ENCODE results near the gene DUOXA1.

Gene DUOXA1

DNA sequence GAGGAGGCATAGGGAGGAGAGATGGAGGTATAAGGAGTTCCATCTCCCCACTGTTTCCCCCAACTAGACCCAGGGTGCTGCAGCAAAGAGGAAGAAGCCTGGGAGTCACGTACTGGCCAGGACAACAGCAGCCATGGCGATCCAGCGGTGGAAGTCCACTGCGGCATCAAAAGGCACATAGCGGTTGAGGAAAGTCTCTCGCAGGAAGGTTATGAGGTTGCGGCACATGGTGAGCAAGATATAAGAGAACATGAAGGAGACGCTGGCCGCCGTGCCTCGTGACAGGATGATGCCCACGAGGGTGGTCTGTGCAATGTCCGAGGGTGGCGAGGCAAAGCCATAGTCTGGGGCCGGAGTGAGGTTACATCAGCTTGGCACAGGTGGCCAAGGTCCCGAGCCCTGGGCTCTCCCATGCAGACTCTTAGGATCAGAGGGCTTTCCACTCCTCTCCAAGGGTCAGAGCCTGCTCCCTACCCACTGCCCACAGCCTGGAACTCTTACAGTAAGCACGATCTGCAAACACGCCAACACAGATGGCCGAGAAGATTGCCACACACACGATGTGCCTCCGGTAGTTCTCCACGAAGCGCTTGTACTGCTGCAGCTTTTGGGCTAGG lies 30.0 kb downstream of the DUOXA1 start:
- DNase-seq (ENCODE audit: low read depth): no peak
- no peak overlapping the region for H3K4me3 ChIP-seq (ENCODE audit: low read depth, low read length)
- TF ChIP-seq, protein P1, sequence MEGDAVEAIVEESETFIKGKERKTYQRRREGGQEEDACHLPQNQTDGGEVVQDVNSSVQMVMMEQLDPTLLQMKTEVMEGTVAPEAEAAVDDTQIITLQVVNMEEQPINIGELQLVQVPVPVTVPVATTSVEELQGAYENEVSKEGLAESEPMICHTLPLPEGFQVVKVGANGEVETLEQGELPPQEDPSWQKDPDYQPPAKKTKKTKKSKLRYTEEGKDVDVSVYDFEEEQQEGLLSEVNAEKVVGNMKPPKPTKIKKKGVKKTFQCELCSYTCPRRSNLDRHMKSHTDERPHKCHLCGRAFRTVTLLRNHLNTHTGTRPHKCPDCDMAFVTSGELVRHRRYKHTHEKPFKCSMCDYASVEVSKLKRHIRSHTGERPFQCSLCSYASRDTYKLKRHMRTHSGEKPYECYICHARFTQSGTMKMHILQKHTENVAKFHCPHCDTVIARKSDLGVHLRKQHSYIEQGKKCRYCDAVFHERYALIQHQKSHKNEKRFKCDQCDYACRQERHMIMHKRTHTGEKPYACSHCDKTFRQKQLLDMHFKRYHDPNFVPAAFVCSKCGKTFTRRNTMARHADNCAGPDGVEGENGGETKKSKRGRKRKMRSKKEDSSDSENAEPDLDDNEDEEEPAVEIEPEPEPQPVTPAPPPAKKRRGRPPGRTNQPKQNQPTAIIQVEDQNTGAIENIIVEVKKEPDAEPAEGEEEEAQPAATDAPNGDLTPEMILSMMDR (IDR thresholded peaks at IDR 0.05; ENCODE audit: insufficient read depth, low read depth, low read length, missing control alignments): no peak

GRCh38 chr15:45097466-45097865 lies 32.2 kb downstream of the DUOXA1 start:
- TF ChIP-seq, protein P1 (IDR thresholded peaks at IDR 0.05; ENCODE audit: insufficient read depth, low read depth, low read length, missing control alignments): no peak
- DNase-seq (ENCODE audit: low read depth): no peak
- no peak overlapping the region for H3K4me3 ChIP-seq (ENCODE audit: low read depth, low read length)

DNA sequence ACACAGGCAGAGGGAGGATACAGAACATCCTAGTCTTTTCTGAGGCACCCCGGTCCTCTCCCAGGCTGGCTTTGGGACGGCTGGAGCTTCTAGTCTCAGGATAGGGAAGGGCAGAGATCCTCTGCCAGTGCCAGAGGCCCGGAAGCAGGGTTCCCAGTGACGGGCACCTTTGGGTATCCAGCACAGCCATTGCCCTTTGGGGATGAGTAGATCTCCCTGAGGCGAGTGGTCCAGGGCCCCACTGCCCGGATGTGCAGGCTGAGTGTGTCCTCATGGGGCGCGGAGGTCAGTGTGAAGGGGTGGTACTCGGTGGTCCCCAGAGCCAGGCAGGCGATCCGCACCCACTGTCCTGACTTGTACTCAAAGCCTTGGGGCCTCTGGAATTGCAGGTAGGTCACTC lies 34.0 kb downstream of the DUOXA1 start:
- TF ChIP-seq, protein P1 (IDR thresholded peaks at IDR 0.05; ENCODE audit: insufficient read depth, low read depth, low read length, missing control alignments): no peak
- no peak for DNase-seq (ENCODE audit: low read depth)
- no peak overlapping the region for H3K4me3 ChIP-seq (ENCODE audit: low read depth, low read length)

GRCh38 chr15:45094358-45094730 lies 35.3 kb downstream of the DUOXA1 start:
- TF ChIP-seq, protein P1 (IDR thresholded peaks at IDR 0.05; ENCODE audit: insufficient read depth, low read depth, low read length, missing control alignments): no peak
- DNase-seq (ENCODE audit: low read depth): no peak
- no peak overlapping the region for H3K4me3 ChIP-seq (ENCODE audit: low read depth, low read length)

GRCh38 chr15:45093622-45094357 lies 35.9 kb downstream of the DUOXA1 start:
- no peak overlapping the region for H3K4me3 ChIP-seq (ENCODE audit: low read depth, low read length)
- no peak for DNase-seq (ENCODE audit: low read depth)
- TF ChIP-seq, protein P1 (IDR thresholded peaks at IDR 0.05; ENCODE audit: insufficient read depth, low read depth, low read length, missing control alignments): no peak

DNA sequence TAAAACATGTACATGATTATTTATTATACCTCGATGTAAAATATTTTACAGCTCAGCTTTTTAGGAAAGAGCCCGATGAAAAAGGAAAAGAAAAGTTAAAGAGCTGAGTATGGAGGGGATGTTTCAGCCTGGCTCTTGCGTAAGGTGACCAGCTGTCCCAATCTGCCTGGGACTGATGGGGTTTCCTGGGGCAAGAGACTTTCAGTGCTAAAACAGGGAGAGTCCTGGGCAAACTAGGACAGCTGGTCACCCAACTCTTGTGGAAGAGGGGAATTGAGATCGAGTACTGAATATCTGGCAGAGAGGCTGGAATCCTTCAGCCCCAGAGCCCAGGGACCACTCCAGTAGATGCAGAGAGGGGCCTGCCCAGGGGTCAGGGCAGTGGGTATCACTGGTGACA lies 36.7 kb downstream of the DUOXA1 start:
- TF ChIP-seq, protein P1 (IDR thresholded peaks at IDR 0.05; ENCODE audit: insufficient read depth, low read depth, low read length, missing control alignments): no peak
- no peak for DNase-seq (ENCODE audit: low read depth)
- no peak overlapping the region for H3K4me3 ChIP-seq (ENCODE audit: low read depth, low read length)
